Neuronal stem cell (in vitro differentiated cells): ENCODE data around the gene EPHA2.

Experiments
- DNase-seq: peaks from one replicate; pipeline ENCODE4 v3.0.0-alpha.2; 2013; ENCODE audit warnings: low spot score
- H2AFZ ChIP-seq: one replicate; pipeline ENCODE4 v1.6.1; 2013; ENCODE audit warnings: mild to moderate bottlenecking, low read length, inconsistent platforms
- H2AK5ac ChIP-seq: 2 replicates; pipeline ENCODE4 v1.6.1; 2013; ENCODE audit warnings: low read depth, mild to moderate bottlenecking, inconsistent platforms, low read length, moderate library complexity, mixed read lengths
- H2BK120ac ChIP-seq: 2 replicates; pipeline ENCODE4 v1.6.1; 2013; ENCODE audit warnings: low read depth, mild to moderate bottlenecking, inconsistent platforms, low read length, moderate library complexity, mixed read lengths
- H2BK12ac ChIP-seq: one replicate; pipeline ENCODE4 v1.6.1; 2013; ENCODE audit warnings: low read length, inconsistent platforms
- H2BK15ac ChIP-seq: 2 replicates; pipeline ENCODE4 v1.6.1; 2013; ENCODE audit warnings: mild to moderate bottlenecking, low read length, inconsistent platforms, mixed read lengths
- H2BK5ac ChIP-seq: one replicate; pipeline ENCODE4 v1.6.1; 2013; ENCODE audit warnings: inconsistent platforms, mild to moderate bottlenecking, low read length, moderate library complexity
- H3K14ac ChIP-seq: one replicate; pipeline ENCODE4 v1.6.1; 2013; ENCODE audit warnings: low read length, inconsistent platforms
- H3K18ac ChIP-seq: 2 replicates; pipeline ENCODE4 v1.6.1; 2013; ENCODE audit warnings: low read length, inconsistent platforms
- H3K23ac ChIP-seq: 2 replicates; pipeline ENCODE4 v1.6.1; 2013; ENCODE audit warnings: low read depth, mild to moderate bottlenecking, mixed read lengths, low read length, inconsistent platforms; ENCODE audit not compliant: poor library complexity
- H3K27ac ChIP-seq: replicated peaks from 3 replicates; pipeline ENCODE4 v1.5.1; 2013; ENCODE audit warnings: low read length, inconsistent platforms
- H3K27me3 ChIP-seq, 3 experiments: 2 replicates each; pipeline ENCODE4 v1.6.1; 2013; ENCODE audit warnings: low read length in 3 of 3, mild to moderate bottlenecking in 2 of 3, inconsistent platforms in 1 of 3, low read depth in 1 of 3, mixed read lengths in 1 of 3, moderate library complexity in 1 of 3; ENCODE audit not compliant: control insufficient read depth in 3 of 3, insufficient read depth in 3 of 3
- H3K36me3 ChIP-seq, 2 donors: replicated peaks in 1 of 2; 2 replicates each; pipeline ENCODE4 v1.6.1; 2013; ENCODE audit warnings: low read length in 2 of 2; ENCODE audit not compliant: control insufficient read depth in 2 of 2, insufficient read depth in 2 of 2
- H3K4ac ChIP-seq: 2 replicates; pipeline ENCODE4 v1.6.1; 2013; ENCODE audit warnings: inconsistent platforms, mild to moderate bottlenecking, low read length, moderate library complexity
- H3K4me1 ChIP-seq, 2 donors: 1 replicate in 1 of 2; 2 replicates in 1 of 2; pipeline ENCODE4 v1.6.1; 2013; ENCODE audit warnings: low read length in 2 of 2, low read depth in 1 of 2; ENCODE audit not compliant: control insufficient read depth in 2 of 2, insufficient read depth in 1 of 2
- H3K4me2 ChIP-seq: one replicate; pipeline ENCODE4 v1.6.1; 2013; ENCODE audit warnings: mild to moderate bottlenecking, low read length, inconsistent platforms; ENCODE audit not compliant: insufficient read depth, poor library complexity, severe bottlenecking
- H3K4me3 ChIP-seq, 2 donors: 2 replicates each; pipeline ENCODE4 v1.5.1; 2013; ENCODE audit warnings: low read length in 2 of 2, mild to moderate bottlenecking in 2 of 2, inconsistent platforms in 1 of 2, moderate library complexity in 1 of 2
- H3K79me1 ChIP-seq: one replicate; pipeline ENCODE4 v1.6.1; 2013; ENCODE audit warnings: low read depth, mild to moderate bottlenecking, inconsistent platforms, low read length, moderate library complexity
- H3K9ac ChIP-seq: one replicate; pipeline ENCODE4 v1.6.1; 2013; ENCODE audit warnings: mild to moderate bottlenecking, low read depth, low read length, inconsistent platforms; ENCODE audit not compliant: poor library complexity
- H3K9me3 ChIP-seq, 2 donors: replicated peaks in 1 of 2; 2 replicates each; pipeline versions ENCODE3 to v1.6.1; 2013; ENCODE audit warnings: low read length in 2 of 2, mild to moderate bottlenecking in 2 of 2, inconsistent platforms in 1 of 2, low read depth in 1 of 2, mixed read lengths in 1 of 2, moderate library complexity in 1 of 2; ENCODE audit not compliant: control insufficient read depth in 2 of 2, insufficient read depth in 1 of 2
- H4K8ac ChIP-seq: one replicate; pipeline ENCODE4 v1.6.1; 2013; ENCODE audit warnings: low read depth, mild to moderate bottlenecking, inconsistent platforms, low read length, moderate library complexity
- H4K91ac ChIP-seq: one replicate; pipeline ENCODE4 v1.6.1; 2013; ENCODE audit warnings: low read length, low read depth, mild to moderate bottlenecking, inconsistent platforms; ENCODE audit not compliant: poor library complexity
- WGBS, 2 donors: extraction: QIAGEN DNeasy Blood & Tissue Kit; methylation state at CpG; one replicate each; pipeline ENCODE4 v1.1.7; 2013; ENCODE audit warnings: missing lambda C conversion rate in 2 of 2, mixed read lengths in 1 of 2; ENCODE audit not compliant: insufficient read length in 2 of 2, insufficient replicate concordance in 1 of 2; ENCODE audit errors: extremely low coverage in 2 of 2; 5-methylcytosine and 5-hydroxymethylcytosine counted together

The EPHA2 gene

DNA sequence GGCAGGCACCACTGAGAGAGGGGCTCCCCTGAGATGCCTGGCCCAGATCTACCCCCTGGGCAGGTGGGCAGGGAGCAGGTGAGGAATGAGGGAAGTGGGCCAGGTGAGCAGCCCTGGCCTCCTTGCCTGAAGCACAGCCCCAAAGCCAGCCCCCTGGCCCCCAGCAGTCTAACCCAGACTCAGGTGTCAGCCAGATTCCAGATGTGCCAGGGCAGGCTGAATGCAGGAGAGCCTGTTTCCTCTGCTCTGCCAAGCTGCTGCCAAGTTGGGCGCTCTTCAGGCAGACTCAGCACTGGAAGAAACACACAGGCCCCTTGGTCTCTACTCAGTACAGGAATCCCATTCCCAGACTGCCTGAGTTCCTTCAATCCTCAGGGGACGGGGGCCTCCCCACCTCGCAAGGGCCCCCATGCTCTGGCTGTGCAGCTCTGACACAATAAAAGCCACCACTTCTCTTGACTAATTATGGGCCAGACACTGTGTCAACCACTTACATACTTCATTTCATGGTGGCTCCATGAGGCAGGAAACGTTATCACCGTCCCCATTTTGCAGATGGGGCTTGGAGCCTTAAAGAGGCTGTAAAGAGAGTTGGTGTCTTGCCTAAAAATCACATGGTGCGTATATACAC lies 36.2 kb upstream of the EPHA2 start:
- Histone ChIP-seq H2BK120ac (no peak overlapping the region), H2AK5ac (peak overlapping the region; percentile 29), H2BK12ac (no peak overlapping the region), H3K27ac (no peak overlapping the region), H3K27me3 (peaks cover 0 to 16% (median 0%) of the 10 kb centered on the region in 3 experiments), H3K4me3 (no peak overlapping the region), H3K4me2 (no peak overlapping the region), H3K14ac (no peak overlapping the region), H3K36me3 (peaks cover 0 to 2% of the 10 kb centered on the region in 2 donors), H3K9ac (no peak overlapping the region), H3K79me1 (no peaks in the 10 kb centered on the region), H3K9me3 (no peaks in the 10 kb centered on the region), H3K18ac (no peak overlapping the region), H2AFZ (peak overlapping the region; percentile 45), H4K91ac (no peak overlapping the region), H2BK5ac (no peak overlapping the region), H3K4me1 (peaks cover 2 to 8% of the 10 kb centered on the region in 2 donors), H2BK15ac (no peak overlapping the region), H3K4ac (no peak overlapping the region), H4K8ac (no peak overlapping the region), H3K23ac (no peak overlapping the region)
- WGBS, 2 donors: no CpG with 5 or more reads among the region's 6 CpGs
- no peak for DNase-seq

DNA sequence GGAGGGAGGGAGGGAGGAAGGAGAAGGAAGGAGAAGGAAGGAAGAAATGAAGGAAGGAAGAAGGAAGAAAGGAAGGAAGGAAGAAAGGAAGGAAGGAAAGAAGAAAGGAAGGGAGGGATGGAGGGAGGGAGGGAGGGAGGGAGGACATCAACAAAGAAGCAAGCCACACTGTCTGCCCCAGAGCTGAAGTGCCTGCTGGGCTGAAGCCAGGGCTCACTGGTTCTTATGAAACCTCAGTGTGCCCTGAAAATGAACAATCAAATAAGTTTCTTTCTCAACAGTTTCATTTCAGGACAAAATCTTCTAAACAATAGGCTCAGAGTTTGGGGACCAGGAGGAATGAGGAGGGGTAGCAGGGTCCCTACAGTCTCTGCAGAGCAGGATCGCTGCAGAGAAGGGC lies 35.4 kb upstream of the EPHA2 start:
- no peak overlapping the region for H3K4ac ChIP-seq
- H3K27me3 ChIP-seq: peaks cover 0 to 16% (median 0%) of the 10 kb centered on the region in 3 experiments
- no peak overlapping the region for H2BK12ac ChIP-seq
- H3K9ac ChIP-seq: no peak overlapping the region
- no peak overlapping the region for H4K91ac ChIP-seq
- H2AK5ac ChIP-seq: no peak overlapping the region
- peak overlapping the region; percentile 45 for H2AFZ ChIP-seq
- H3K27ac ChIP-seq: no peak overlapping the region
- no peak overlapping the region for H2BK15ac ChIP-seq
- H3K4me2 ChIP-seq: no peak overlapping the region
- H2BK5ac ChIP-seq: no peak overlapping the region
- WGBS, 2 donors: no CpG with 5 or more reads among the region's 1 CpG
- no peak overlapping the region for H3K18ac ChIP-seq
- H3K4me1 ChIP-seq: peaks cover 2 to 8% of the 10 kb centered on the region in 2 donors
- no peak overlapping the region for H2BK120ac ChIP-seq
- H3K79me1 ChIP-seq: no peaks in the 10 kb centered on the region
- H3K36me3 ChIP-seq: peaks cover 0 to 2% of the 10 kb centered on the region in 2 donors
- no peak overlapping the region for H3K23ac ChIP-seq
- H4K8ac ChIP-seq: no peak overlapping the region
- H3K4me3 ChIP-seq: no peak overlapping the region
- H3K14ac ChIP-seq: no peak overlapping the region
- H3K9me3 ChIP-seq: no peaks in the 10 kb centered on the region
- DNase-seq: no peak

GRCh38 chr1:16189921-16190621 lies 34.2 kb upstream of the EPHA2 start:
- Histone ChIP-seq H2AK5ac (peak overlapping the region; percentile 36), H2BK5ac (peak overlapping the region; percentile 10), H3K4me3 (no peak overlapping the region), H2BK15ac (peak overlapping the region; percentile 39), H2AFZ (no peak overlapping the region), H2BK12ac (no peak overlapping the region), H3K27ac (no peak overlapping the region), H3K4me1 (peaks cover 2 to 8% of the 10 kb centered on the region in 2 donors), H3K14ac (no peak overlapping the region), H3K4ac (no peak overlapping the region), H3K4me2 (no peak overlapping the region), H3K27me3 (peaks cover 0 to 16% (median 0%) of the 10 kb centered on the region in 3 experiments), H3K36me3 (peaks cover 0 to 2% of the 10 kb centered on the region in 2 donors), H3K23ac (no peak overlapping the region), H3K18ac (peak overlapping the region; percentile 67), H4K91ac (no peak overlapping the region), H3K9me3 (no peaks in the 10 kb centered on the region), H3K79me1 (no peaks in the 10 kb centered on the region), H2BK120ac (no peak overlapping the region), H4K8ac (no peak overlapping the region), H3K9ac (no peak overlapping the region)
- DNase-seq: no peak
- no CpG with 5 or more reads among the region's 9 CpGs for WGBS, 2 donors

DNA sequence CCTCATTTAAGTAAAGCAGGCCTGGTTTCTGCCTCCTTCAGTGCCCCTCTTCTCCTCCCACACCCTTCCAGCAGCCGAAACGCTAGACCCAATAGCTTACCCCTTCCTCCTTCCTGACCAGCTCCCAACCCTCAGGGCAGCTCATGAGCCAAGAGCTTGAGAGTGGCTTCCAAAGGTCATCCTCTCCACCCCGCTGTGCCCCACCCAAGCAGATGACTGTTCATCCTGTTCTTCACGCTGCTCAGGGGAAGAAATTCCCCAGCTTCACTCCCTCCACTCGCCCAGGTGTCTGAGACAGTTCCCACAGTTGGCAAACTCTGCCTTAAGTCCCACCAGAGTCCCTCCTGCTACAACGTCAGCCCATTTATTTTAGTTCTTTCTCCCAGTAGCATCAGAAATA lies 33.1 kb upstream of the EPHA2 start:
- Histone ChIP-seq H2AK5ac (peak overlapping the region; percentile 65), H3K14ac (no peak overlapping the region), H2BK120ac (no peak overlapping the region), H2BK15ac (peak overlapping the region; percentile 62), H3K9me3 (no peaks in the 10 kb centered on the region), H2BK5ac (no peak overlapping the region), H2BK12ac (no peak overlapping the region), H3K4me3 (no peak overlapping the region), H4K8ac (no peak overlapping the region), H4K91ac (no peak overlapping the region), H3K27ac (no peak overlapping the region), H3K9ac (no peak overlapping the region), H3K27me3 (peaks cover 0 to 16% (median 0%) of the 10 kb centered on the region in 3 experiments), H3K23ac (no peak overlapping the region), H2AFZ (no peak overlapping the region), H3K79me1 (no peaks in the 10 kb centered on the region), H3K4me2 (no peak overlapping the region), H3K4me1 (peaks cover 2 to 8% of the 10 kb centered on the region in 2 donors), H3K36me3 (peaks cover 0 to 2% of the 10 kb centered on the region in 2 donors), H3K4ac (no peak overlapping the region), H3K18ac (peak overlapping the region; percentile 70)
- DNase-seq: no peak
- no CpG with 5 or more reads among the region's 6 CpGs for WGBS, 2 donors
